HepG2 (cell line): Measurements from ENCODE around the gene ZNF581. TPM values are rescaled to one million over a fixed set of nuclear protein-coding genes. Genes with fewer than 3 reads are reported as not detected.

Source experiments
- AKAP8 ChIP-seq: sonication (generic); formaldehyde crosslinking; IDR thresholded peaks from 2 replicates; pipeline ENCODE4 v1.5.1; 2020; ENCODE audit warnings: mild to moderate bottlenecking, missing genetic modification reagents
- GTF3A ChIP-seq: sonication (generic); formaldehyde crosslinking; conservative IDR thresholded peaks from 2 replicates; pipeline ENCODE4 v1.4.0; 2020; ENCODE audit warnings: mild to moderate bottlenecking, missing genetic modification reagents
- IKZF5 ChIP-seq: IDR thresholded peaks from 2 replicates; pipeline ENCODE4 v1.6.1; 2018; ENCODE audit warnings: missing genetic modification reagents, mild to moderate bottlenecking, missing compliant biosample characterization
- ISL2 ChIP-seq: sonication (generic); formaldehyde crosslinking; IDR thresholded peaks from 2 replicates; pipeline ENCODE4 v1.5.0; 2020; ENCODE audit warnings: missing genetic modification reagents
- POLR2G ChIP-seq: fragments of 200-400 bp; formaldehyde crosslinking; IDR thresholded peaks from 2 replicates; pipeline ENCODE4 v1.6.1; 2018; ENCODE audit warnings: mild to moderate bottlenecking, low read depth, low read length, moderate library complexity
- RBM39 ChIP-seq: fragments of 200-400 bp; formaldehyde crosslinking; IDR thresholded peaks from one replicate; pipeline ENCODE4 v1.6.1; 2018; ENCODE audit warnings: antibody characterized with exemption, mild to moderate bottlenecking, low read depth, low read length; ENCODE audit not compliant: poor library complexity, severe bottlenecking
- THYN1 ChIP-seq: sonication (generic); formaldehyde crosslinking; IDR thresholded peaks from 2 replicates; pipeline ENCODE4 v1.8.1; 2023; ENCODE audit warnings: low read depth, mild to moderate bottlenecking, moderate library complexity, missing genetic modification reagents, borderline replicate concordance
- ZBTB2 ChIP-seq: sonication (generic); formaldehyde crosslinking; IDR thresholded peaks from 2 replicates; pipeline ENCODE4 v1.8.0; 2022; ENCODE audit warnings: low read depth, missing genetic modification reagents
- ZNF543 ChIP-seq: sonication (generic); formaldehyde crosslinking; IDR thresholded peaks from 2 replicates; pipeline ENCODE4 v1.4.0; 2020; ENCODE audit warnings: mild to moderate bottlenecking, missing genetic modification reagents
- polyA plus RNA-seq, 8 experiments: library from polyadenylated mRNA; depleted of rRNA in 3 of 8; stranded (reverse) in 7 of 8; unstranded in 1 of 8; fragments of >200 nt; fragmentation: Illumina TruSeq in 4 of 8; extraction: Trizol in 4 of 8; gene quantifications; 2 replicates each; pipeline versions ENCODE4 v1.2.1 to v1.2.3, GENCODE V29; 2011 to 2016; ENCODE audit warnings: low read depth in 4 of 8, missing spikeins in 1 of 8, mixed read lengths in 1 of 8; ENCODE audit not compliant: insufficient read depth in 1 of 8
- total RNA-seq, 5 experiments: library from RNA; depleted of rRNA; stranded (reverse); fragments of >200 nt; fragmentation: Illumina TruSeq; extraction: Trizol; gene quantifications; 2 replicates each; pipeline ENCODE4 v1.2.3, GENCODE V29; 2016; ENCODE audit warnings: low read depth in 1 of 5
- TF ChIP-seq, protein P1 (sequence below): sonication (generic); formaldehyde crosslinking; IDR thresholded peaks from 2 replicates; pipeline ENCODE4 v1.4.0; 2020; ENCODE audit warnings: mild to moderate bottlenecking, low read depth, missing genetic modification reagents
- TF ChIP-seq, protein P2 (sequence below): sonication (generic); formaldehyde crosslinking; conservative IDR thresholded peaks from 2 replicates; pipeline ENCODE4 v1.8.0; 2022; ENCODE audit warnings: mild to moderate bottlenecking, moderate library complexity, missing genetic modification reagents
- TF ChIP-seq, protein P3 (sequence below), 2 experiments: sonication (generic) in 1 of 2; formaldehyde crosslinking in 1 of 2; IDR thresholded peaks; 2 replicates each; pipeline versions ENCODE4 v1.6.1 to v1.9.0; 2014 to 2022; ENCODE audit warnings: antibody characterized with exemption in 1 of 2, borderline replicate concordance in 1 of 2, inconsistent platforms in 1 of 2, low read depth in 1 of 2, missing genetic modification reagents in 1 of 2

ZNF581 gene
- total and polyA plus RNA-seq, 2 of the 13 experiments (the other 11 are each of a cell fraction or from before 2014, with no cell fraction given) = 19.6 to 49.5 TPM

DNA sequence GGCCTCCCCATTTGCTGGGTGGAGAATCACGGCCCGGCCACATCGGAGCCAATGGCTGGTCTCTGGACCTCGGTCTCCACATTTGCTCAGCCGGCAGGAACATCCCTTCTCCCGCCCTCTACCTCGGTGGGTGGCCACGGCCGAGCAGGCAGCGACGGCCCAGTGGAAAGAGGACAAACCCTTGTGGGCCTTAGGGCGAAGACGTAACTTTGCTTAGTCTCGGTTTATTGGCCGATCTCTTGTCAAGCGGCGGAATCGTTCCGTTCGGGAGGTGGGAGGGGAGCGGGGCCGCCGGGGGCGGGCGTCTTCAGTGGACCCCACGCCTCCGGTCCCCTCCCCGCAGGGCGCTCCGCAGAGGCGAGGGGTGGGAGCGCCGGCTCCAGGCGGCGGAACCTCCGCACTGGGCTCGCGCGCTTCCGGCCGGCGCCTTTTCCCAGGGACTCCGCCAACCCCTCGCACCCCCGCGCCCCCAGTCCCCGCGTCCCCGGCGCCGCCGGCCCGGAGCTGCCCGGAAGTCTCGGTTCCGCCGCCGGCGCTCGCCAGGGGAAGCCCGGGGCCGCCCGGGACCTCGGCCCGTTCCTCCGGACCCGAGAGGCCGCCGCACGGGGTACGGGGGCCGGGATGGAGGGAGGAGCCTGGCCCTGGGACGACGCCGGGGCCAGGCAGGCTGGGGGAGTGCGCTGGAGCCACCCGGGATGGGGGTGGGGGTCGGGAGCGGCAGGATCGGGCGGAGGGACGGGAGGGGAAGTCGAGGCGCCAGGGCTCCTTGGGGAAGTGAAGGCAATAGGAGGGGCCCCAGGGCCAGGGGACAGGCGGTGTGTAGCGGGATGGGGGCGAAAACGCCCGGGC is 2.6 kb upstream of the ZNF581 start, which contains the start of gene ZNF580 (continued):
- TF ChIP-seq AKAP8 (peak; percentile 99), RBM39 (peak; percentile 65), ZBTB2 (CRISPR knock-in tag) (peak; percentile 95), THYN1 (CRISPR knock-in tag) (no peak), ZNF543 (CRISPR knock-in tag) (peak; percentile 35; the same call in 1 of the 2 replicates), IKZF5 (no peak), ISL2 (CRISPR knock-in tag) (peak; percentile 26; the same call in 1 of the 2 replicates), POLR2G (peak; percentile 54; the same call in 1 of the 2 replicates), GTF3A (CRISPR knock-in tag) (0 out of 2 replicates have a peak, but pooled peaks have one; percentile 84)
- TF ChIP-seq, protein P1, sequence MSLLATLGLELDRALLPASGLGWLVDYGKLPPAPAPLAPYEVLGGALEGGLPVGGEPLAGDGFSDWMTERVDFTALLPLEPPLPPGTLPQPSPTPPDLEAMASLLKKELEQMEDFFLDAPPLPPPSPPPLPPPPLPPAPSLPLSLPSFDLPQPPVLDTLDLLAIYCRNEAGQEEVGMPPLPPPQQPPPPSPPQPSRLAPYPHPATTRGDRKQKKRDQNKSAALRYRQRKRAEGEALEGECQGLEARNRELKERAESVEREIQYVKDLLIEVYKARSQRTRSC (CRISPR knock-in tag) = 0 out of 2 replicates have a peak, but pooled peaks have one; percentile 50
- TF ChIP-seq, protein P2, sequence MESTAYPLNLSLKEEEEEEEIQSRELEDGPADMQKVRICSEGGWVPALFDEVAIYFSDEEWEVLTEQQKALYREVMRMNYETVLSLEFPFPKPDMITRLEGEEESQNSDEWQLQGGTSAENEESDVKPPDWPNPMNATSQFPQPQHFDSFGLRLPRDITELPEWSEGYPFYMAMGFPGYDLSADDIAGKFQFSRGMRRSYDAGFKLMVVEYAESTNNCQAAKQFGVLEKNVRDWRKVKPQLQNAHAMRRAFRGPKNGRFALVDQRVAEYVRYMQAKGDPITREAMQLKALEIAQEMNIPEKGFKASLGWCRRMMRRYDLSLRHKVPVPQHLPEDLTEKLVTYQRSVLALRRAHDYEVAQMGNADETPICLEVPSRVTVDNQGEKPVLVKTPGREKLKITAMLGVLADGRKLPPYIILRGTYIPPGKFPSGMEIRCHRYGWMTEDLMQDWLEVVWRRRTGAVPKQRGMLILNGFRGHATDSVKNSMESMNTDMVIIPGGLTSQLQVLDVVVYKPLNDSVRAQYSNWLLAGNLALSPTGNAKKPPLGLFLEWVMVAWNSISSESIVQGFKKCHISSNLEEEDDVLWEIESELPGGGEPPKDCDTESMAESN (CRISPR knock-in tag) = 0 out of 2 replicates have a peak, but pooled peaks have one; percentile 4
- TF ChIP-seq, protein P3, sequence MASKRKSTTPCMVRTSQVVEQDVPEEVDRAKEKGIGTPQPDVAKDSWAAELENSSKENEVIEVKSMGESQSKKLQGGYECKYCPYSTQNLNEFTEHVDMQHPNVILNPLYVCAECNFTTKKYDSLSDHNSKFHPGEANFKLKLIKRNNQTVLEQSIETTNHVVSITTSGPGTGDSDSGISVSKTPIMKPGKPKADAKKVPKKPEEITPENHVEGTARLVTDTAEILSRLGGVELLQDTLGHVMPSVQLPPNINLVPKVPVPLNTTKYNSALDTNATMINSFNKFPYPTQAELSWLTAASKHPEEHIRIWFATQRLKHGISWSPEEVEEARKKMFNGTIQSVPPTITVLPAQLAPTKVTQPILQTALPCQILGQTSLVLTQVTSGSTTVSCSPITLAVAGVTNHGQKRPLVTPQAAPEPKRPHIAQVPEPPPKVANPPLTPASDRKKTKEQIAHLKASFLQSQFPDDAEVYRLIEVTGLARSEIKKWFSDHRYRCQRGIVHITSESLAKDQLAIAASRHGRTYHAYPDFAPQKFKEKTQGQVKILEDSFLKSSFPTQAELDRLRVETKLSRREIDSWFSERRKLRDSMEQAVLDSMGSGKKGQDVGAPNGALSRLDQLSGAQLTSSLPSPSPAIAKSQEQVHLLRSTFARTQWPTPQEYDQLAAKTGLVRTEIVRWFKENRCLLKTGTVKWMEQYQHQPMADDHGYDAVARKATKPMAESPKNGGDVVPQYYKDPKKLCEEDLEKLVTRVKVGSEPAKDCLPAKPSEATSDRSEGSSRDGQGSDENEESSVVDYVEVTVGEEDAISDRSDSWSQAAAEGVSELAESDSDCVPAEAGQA (IDR thresholded peaks at IDR 0.05; ENCODE audit: low read depth) = no peak
- TF ChIP-seq, protein P3 (CRISPR knock-in tag; IDR thresholded peaks at IDR 0.05; ENCODE audit: borderline replicate concordance) = 0 out of 2 replicates have a peak, but pooled peaks have one; percentile 22
